HG03520 (cell line): ENCODE results near the gene DNAL4.

Experiments used
- ATAC-seq: cut with Tn5 transposase; IDR thresholded peaks from one replicate; pipeline ENCODE4 v1.9.1; 2021; ENCODE audit warnings: mild to moderate bottlenecking, moderate library complexity; ENCODE audit not compliant: unreplicated experiment

The DNAL4 gene

GRCh38 chr22:38741576-38741975 is 52.4 kb downstream of the DNAL4 start:
- no peak for ATAC-seq

- ATAC-seq: no peak
Measured at GRCh38 chr22:38741166-38741565, 52.8 kb downstream of the DNAL4 start.

- no peak for ATAC-seq
Measured at GRCh38 chr22:38740754-38741153, 53.2 kb downstream of the DNAL4 start.

GRCh38 chr22:38740116-38740723 is 53.7 kb downstream of the DNAL4 start:
- ATAC-seq: no peak

- no peak for ATAC-seq
Measured at GRCh38 chr22:38739300-38740055, 54.5 kb downstream of the DNAL4 start.

GRCh38 chr22:38738475-38739070 is 55.4 kb downstream of the DNAL4 start:
- no peak for ATAC-seq

GRCh38 chr22:38737302-38738060 is 56.5 kb downstream of the DNAL4 start:
- no peak for ATAC-seq

GRCh38 chr22:38736257-38736570 is 57.7 kb downstream of the DNAL4 start:
- no peak for ATAC-seq

- ATAC-seq: no peak
Measured at GRCh38 chr22:38735465-38736256, 58.3 kb downstream of the DNAL4 start.

GRCh38 chr22:38735126-38735464 is 58.8 kb downstream of the DNAL4 start:
- no peak for ATAC-seq

- ATAC-seq: no peak
Measured at GRCh38 chr22:38734421-38735100, 59.4 kb downstream of the DNAL4 start.

GRCh38 chr22:38733724-38734381 is 60.1 kb downstream of the DNAL4 start:
- no peak for ATAC-seq

- ATAC-seq: no peak
Measured at GRCh38 chr22:38733329-38733723, 60.6 kb downstream of the DNAL4 start.

- no peak for ATAC-seq
Measured at GRCh38 chr22:38732251-38732815, 61.6 kb downstream of the DNAL4 start.

- no peak for ATAC-seq
Measured at GRCh38 chr22:38731703-38732161, 62.2 kb downstream of the DNAL4 start.

- no peak for ATAC-seq
Measured at GRCh38 chr22:38730411-38730871, 63.5 kb downstream of the DNAL4 start.

GRCh38 chr22:38729946-38730345 is 64.0 kb downstream of the DNAL4 start:
- ATAC-seq: no peak

- no peak for ATAC-seq
Measured at GRCh38 chr22:38728871-38729796, 64.8 kb downstream of the DNAL4 start.
